Endothelial cell (in vitro differentiated cells): ENCODE data around the gene KCNK15. TPM values are rescaled to one million over a fixed set of nuclear protein-coding genes. Genes with fewer than 3 reads are reported as not detected.

Experiments
- DNase-seq: peaks from one replicate; pipeline ENCODE4 v3.0.0; 2021; ENCODE audit warnings: low spot score
- H3K27ac Mint-ChIP-seq: one replicate; pipeline ENCODE4 v1.8.0; 2021; ENCODE audit warnings: mixed read lengths, inconsistent platforms; ENCODE audit not compliant: unreplicated experiment
- H3K27me3 Mint-ChIP-seq: one replicate; pipeline ENCODE4 v1.8.0; 2021; ENCODE audit warnings: mild to moderate bottlenecking, moderate library complexity, mixed read lengths, inconsistent platforms; ENCODE audit not compliant: unreplicated experiment
- H3K36me3 Mint-ChIP-seq: one replicate; pipeline ENCODE4 v1.8.0; 2021; ENCODE audit warnings: mild to moderate bottlenecking, low read depth, mixed read lengths, inconsistent platforms; ENCODE audit not compliant: unreplicated experiment
- H3K4me1 Mint-ChIP-seq: one replicate; pipeline ENCODE4 v1.8.0; 2021; ENCODE audit warnings: mild to moderate bottlenecking, mixed read lengths, inconsistent platforms; ENCODE audit not compliant: unreplicated experiment
- H3K4me3 Mint-ChIP-seq: one replicate; pipeline ENCODE4 v1.8.0; 2021; ENCODE audit warnings: mild to moderate bottlenecking, mixed read lengths, inconsistent platforms; ENCODE audit not compliant: unreplicated experiment
- H3K9me3 Mint-ChIP-seq: one replicate; pipeline ENCODE4 v1.8.0; 2021; ENCODE audit warnings: mixed read lengths, inconsistent platforms; ENCODE audit not compliant: unreplicated experiment
- CTCF ChIP-seq: fragments of 200-600 bp; sonication (generic); IDR thresholded peaks from one replicate; pipeline ENCODE4 v1.5.0; 2021; ENCODE audit warnings: antibody characterized with exemption; ENCODE audit not compliant: unreplicated experiment
- total RNA-seq: library from RNA; stranded (reverse); fragmentation: NEBNext Ultra II Directional; extraction: Animal tissue kit (Norgen Biotek cat#: 25700); gene quantifications from one replicate; pipeline ENCODE4 v1.2.1, GENCODE V29; 2021; ENCODE audit not compliant: unreplicated experiment

The KCNK15 gene
- total RNA-seq, 1 donor from 2014 or later: not detected

GRCh38 chr20:44730441-44730840, 15.2 kb upstream of the KCNK15 start:
- no peaks in the 10 kb centered on the region for H3K36me3 Mint-ChIP-seq
- no peaks in the 10 kb centered on the region for H3K9me3 Mint-ChIP-seq
- H3K4me1 Mint-ChIP-seq: no peaks in the 10 kb centered on the region
- DNase-seq: no peak
- H3K4me3 Mint-ChIP-seq: no peak overlapping the region
- peaks cover 7% of the 10 kb centered on the region for H3K27me3 Mint-ChIP-seq
- no peak overlapping the region for H3K27ac Mint-ChIP-seq
- TF ChIP-seq CTCF: no peak

- DNase-seq: no peak
- Mint-ChIP-seq H3K27ac (no peak overlapping the region), H3K36me3 (no peaks in the 10 kb centered on the region), H3K4me3 (no peak overlapping the region), H3K9me3 (no peaks in the 10 kb centered on the region), H3K27me3 (peaks cover 7% of the 10 kb centered on the region), H3K4me1 (no peaks in the 10 kb centered on the region)
- TF ChIP-seq CTCF: no peak
Measured at GRCh38 chr20:44731657-44732056, 14.0 kb upstream of the KCNK15 start.

- Mint-ChIP-seq H3K4me3 (no peak overlapping the region), H3K36me3 (no peaks in the 10 kb centered on the region)
Measured at GRCh38 chr20:44732327-44732726, 13.3 kb upstream of the KCNK15 start.

GRCh38 chr20:44733341-44734069, 12.2 kb upstream of the KCNK15 start:
- H3K27me3 Mint-ChIP-seq: peaks cover 9% of the 10 kb centered on the region
- peak; percentile 74 for DNase-seq
- H3K4me3 Mint-ChIP-seq: no peak overlapping the region
- H3K27ac Mint-ChIP-seq: no peak overlapping the region
- TF ChIP-seq CTCF: peak; percentile 55
- no peaks in the 10 kb centered on the region for H3K36me3 Mint-ChIP-seq
- no peaks in the 10 kb centered on the region for H3K9me3 Mint-ChIP-seq
- no peaks in the 10 kb centered on the region for H3K4me1 Mint-ChIP-seq

More at GRCh38 chr20:44732327-44732726, 13.3 kb upstream of the KCNK15 start:
- no peak for DNase-seq
- Mint-ChIP-seq H3K4me1 (no peaks in the 10 kb centered on the region), H3K27me3 (peaks cover 7% of the 10 kb centered on the region), H3K9me3 (no peaks in the 10 kb centered on the region), H3K27ac (no peak overlapping the region)
- TF ChIP-seq CTCF: no peak

- H3K36me3 Mint-ChIP-seq: no peaks in the 10 kb centered on the region
- H3K4me3 Mint-ChIP-seq: no peak overlapping the region
- H3K27me3 Mint-ChIP-seq: peaks cover 11% of the 10 kb centered on the region
- no peak overlapping the region for H3K27ac Mint-ChIP-seq
- peak; percentile 32 for DNase-seq
- peak; percentile 16 for TF ChIP-seq CTCF
- no peaks in the 10 kb centered on the region for H3K9me3 Mint-ChIP-seq
- no peaks in the 10 kb centered on the region for H3K4me1 Mint-ChIP-seq
Measured at GRCh38 chr20:44734938-44735337, 10.7 kb upstream of the KCNK15 start.
